ENCODE results near the gene SPAG8. TPM values are rescaled to one million over a fixed set of nuclear protein-coding genes. Genes with fewer than 3 reads are reported as not detected.
A peak's percentile ranks its signal among the peaks of the same experiment; 100 is the strongest.

Gene SPAG8
- total RNA-seq, 1 donor from 2014 or later = 2.1 TPM

DNA sequence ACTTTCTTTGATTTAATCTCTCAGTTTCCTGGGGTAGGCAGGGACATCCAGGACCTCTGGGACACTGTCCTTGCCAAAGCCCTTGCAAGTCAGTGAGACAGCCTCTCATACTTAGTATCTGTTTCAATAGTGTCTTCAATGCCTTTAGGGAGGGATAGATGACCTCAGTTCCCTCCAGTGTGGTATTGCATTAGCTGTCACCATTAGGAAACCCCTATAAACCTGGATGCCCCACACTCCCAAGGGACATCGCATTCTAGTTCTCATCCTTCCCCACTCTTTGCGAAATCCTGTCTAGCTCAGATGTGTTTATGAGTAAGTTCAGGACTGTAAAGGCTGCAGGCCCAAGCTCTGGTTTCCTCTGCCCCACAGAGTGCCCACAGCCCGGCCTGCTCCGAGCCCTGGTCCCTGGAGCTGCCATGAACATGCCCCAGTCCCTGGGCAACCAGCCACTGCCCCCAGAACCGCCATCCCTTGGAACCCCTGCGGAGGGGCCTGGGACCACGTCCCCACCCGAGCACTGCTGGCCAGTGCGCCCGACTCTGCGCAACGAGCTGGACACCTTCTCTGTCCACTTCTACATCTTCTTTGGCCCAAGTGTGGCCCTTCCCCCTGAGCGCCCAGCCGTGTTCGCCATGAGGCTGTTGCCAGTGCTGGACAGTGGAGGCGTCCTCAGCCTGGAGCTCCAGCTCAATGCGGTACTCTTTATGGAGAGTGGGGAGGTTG, 30.1 kb upstream of the SPAG8 start:
- ATAC-seq (no peak), DNase-seq (ENCODE audit: missing footprints) (no peak)
- intact Hi-C loops (cut with DNase I) = no loop called here

- ATAC-seq (no peak), DNase-seq (ENCODE audit: missing footprints) (no peak)
Measured at GRCh38 chr9:35841645-35841900, 29.5 kb upstream of the SPAG8 start.

DNA sequence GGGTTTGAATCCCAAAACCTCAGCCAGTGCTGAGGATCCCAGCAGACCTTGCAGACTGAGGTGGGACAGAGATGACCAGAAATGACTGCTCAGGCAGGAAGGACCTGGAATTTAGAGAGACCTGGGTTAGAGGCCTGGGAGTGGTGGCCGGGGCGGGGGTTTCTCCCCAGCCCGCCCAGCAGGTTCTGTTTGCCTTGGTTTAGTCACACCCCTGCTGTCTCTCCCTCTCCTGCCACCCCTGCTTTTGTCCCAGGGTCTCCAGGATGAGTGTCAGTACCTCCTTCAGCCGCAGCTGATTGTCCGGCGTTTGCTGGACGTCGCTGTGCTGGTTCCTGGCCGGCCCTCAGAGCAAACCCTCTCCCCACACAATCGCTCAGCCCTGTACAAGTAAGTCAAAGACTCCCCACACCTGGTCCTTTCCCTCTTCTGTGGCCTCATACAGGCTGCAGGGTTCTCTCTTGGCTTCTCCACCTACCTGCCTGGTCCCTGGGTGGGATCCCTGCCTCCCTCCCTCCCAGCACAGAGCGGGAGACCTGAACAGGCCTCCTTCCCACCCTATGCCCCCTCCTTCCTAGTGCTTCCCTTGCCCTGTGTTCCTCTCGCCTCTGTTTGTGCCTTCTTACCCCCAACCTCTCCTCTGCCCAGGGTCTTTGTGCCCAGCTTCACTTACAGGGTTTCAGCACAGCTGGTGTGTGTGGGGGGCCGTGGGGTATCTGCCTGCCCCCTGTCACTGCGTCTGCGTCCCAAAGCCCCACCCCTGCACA, 29.0 kb upstream of the SPAG8 start:
- intact Hi-C loops (cut with DNase I) = no loop called here
- ATAC-seq (no peak), DNase-seq (ENCODE audit: missing footprints) (no peak)

More at GRCh38 chr9:35841645-35841900, 29.5 kb upstream of the SPAG8 start:
- intact Hi-C loops (cut with DNase I) = no loop called here

GRCh38 chr9:35839926-35840325, 27.9 kb upstream of the SPAG8 start:
- DNase-seq (ENCODE audit: missing footprints) (no peak), ATAC-seq (no peak)
- intact Hi-C loops (cut with DNase I) = no loop called here

- no peak for ATAC-seq
- DNase-seq (ENCODE audit: missing footprints) = no peak
- intact Hi-C loops (cut with DNase I) = no loop called here
Measured at GRCh38 chr9:35836595-35836994, 24.5 kb upstream of the SPAG8 start.

- ATAC-seq (no peak), DNase-seq (ENCODE audit: missing footprints) (no peak)
- intact Hi-C loops (cut with DNase I) = no loop called here
Measured at GRCh38 chr9:35835766-35836165, 23.7 kb upstream of the SPAG8 start.

DNA sequence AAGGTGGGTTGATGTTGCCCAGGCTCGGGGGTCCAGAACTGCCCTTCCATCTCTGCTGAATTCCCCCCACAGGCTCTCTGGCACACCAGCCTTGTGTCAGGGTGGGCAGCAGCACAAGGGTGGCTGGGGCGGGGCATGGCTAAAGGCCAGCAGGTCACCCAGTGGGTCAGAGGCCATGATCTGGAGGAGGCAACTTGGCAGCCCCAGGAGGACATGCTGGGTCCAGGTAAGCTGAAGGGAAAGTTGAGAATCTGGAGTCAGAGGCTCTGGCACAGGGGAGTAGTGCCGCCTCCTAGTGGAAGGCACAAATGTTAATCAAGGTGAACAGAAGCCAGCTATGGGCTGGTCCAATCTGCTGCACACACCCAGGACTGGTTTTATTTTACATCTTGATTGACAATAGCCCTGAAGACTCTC, 23.2 kb upstream of the SPAG8 start:
- intact Hi-C loops (cut with DNase I) = no loop called here
- ATAC-seq = no peak
- DNase-seq (ENCODE audit: missing footprints) = no peak

GRCh38 chr9:35834260-35835215, 22.5 kb upstream of the SPAG8 start:
- DNase-seq (ENCODE audit: missing footprints) (no peak), ATAC-seq (no peak)
- intact Hi-C loops (cut with DNase I) = no loop called here

DNA sequence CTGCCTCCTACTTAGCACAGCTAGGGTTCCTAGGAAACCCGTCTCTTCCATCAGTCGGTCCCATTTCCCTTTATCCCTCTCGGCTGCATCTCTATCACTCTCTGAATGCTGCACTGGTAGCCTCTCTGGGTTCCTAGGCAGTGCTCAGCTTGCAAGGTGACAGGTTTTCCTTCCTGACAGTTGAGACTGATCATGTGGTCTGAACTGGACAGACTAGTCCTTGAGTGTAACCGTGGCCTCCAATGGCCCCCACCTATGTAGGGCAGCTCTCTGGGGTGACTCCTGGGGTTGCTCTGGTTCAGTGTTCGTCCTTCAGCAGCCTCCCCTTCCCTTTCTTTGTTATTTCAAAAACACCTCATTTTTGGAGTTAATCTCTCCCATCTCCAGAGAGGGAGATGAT, 20.8 kb upstream of the SPAG8 start:
- DNase-seq (ENCODE audit: missing footprints) = no peak

DNA sequence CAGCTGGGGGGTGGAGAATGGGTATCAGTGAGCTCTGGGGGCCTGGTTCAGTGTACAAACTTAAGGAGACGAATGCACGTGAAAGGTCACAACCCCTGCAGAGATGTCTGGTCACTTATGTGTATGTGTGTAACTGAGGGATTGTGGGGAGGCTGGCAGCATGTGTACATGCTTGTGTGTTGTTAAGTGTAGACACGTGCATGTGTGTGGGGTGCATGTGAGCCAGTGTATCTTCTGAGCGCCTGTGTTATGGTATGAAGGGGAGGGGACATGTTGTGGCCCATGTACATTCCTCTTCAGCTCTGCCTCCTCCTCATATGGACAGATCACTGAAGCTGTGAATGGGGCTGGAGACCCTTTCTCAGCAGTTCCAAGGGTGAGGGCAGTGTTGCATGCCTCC, 19.0 kb upstream of the SPAG8 start:
- ATAC-seq = no peak
- intact Hi-C loops (cut with DNase I) = no loop called here
- DNase-seq (ENCODE audit: missing footprints) = no peak

More for the DNA sequence above, 20.8 kb upstream of the SPAG8 start:
- intact Hi-C loops (cut with DNase I) = no loop called here
- ATAC-seq = no peak

GRCh38 chr9:35829764-35830096, 17.7 kb upstream of the SPAG8 start:
- ATAC-seq (no peak), DNase-seq (ENCODE audit: missing footprints) (no peak)
- intact Hi-C loops (cut with DNase I) = loop anchor here (5.0 kb wide), 2 partner anchors 97 to 172 kb away; partner anchors contain the start of genes CCDC107, CREB3, RMRP and TLN1

DNA sequence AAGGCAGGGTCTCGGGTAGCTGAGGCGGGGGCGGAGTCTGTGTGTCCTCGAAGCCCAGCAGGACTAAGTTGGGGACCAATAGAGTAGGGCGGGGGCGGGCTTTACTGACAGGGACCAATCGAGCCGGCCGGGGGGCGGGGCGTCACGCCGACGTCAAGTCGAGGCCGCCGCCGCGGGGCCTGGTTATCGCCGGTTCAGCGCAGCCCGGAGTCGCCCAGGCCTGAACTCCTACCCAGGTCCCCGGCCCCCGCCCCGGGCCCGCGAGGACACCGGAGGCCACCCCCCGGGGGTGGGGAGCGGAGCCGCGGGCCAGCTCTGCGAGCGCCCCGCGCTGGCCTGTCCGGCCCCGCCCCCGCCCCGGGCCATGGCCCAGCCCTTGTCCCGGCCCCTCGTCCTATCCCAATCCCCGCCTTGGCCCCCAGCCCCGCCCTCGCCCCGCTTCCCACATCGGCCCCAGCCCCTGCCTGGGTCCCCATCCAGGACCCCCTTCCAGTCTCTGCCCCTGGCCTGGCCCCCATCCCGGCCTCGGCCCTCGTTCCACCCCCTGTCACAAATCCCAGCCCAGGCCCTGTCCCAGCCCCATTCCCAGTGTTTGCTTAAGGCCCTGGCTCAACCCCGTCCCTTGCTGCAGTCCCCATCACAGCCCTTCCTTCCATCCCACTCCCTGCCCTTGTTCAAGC, 17.2 kb upstream of the SPAG8 start, which contains the start of gene TMEM8B:
Gene TMEM8B (plus strand): TSS at position 145 of the 680 bp plus-strand sequence. CDS start 220 bp downstream, at position 365.
- ATAC-seq = peak; percentile 92

DNA sequence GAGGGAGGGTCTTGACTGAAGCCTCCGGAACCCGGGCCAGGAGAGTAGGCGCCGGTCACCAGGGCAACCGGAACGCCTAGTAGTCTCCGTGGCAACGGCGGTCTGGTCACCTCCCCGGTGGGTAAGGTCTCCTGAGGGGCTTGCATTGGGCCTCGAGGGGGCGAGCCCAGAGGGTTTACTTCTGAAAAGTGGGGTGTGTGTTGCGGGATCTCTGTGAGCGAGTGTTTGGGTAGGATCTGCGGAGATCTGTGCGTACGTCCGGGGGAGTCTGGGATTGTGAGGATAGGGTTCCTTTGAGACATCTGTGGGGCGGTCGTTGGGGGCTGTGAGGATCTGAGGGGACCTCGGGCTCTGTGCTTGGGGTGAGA, 16.6 kb upstream of the SPAG8 start, which contains the start of gene FAM221B:
Gene FAM221B (minus strand): TSS at position 17 of the 368 bp plus-strand sequence. CDS start 2,571 bp downstream, outside the sequence.
- ATAC-seq (no peak), DNase-seq (ENCODE audit: missing footprints) (no peak)
- intact Hi-C loops (cut with DNase I) = loop anchor here (5.0 kb wide), 2 partner anchors 96 to 171 kb away; partner anchors contain the start of genes CCDC107, CREB3, RMRP and TLN1

More for the DNA sequence above, 17.2 kb upstream of the SPAG8 start, which contains the start of gene TMEM8B:
- intact Hi-C loops (cut with DNase I) = loop anchor here (5.0 kb wide), 2 partner anchors 97 to 172 kb away; partner anchors contain the start of genes CCDC107, CREB3, RMRP and TLN1
- DNase-seq (ENCODE audit: missing footprints) = peak; percentile 99

GRCh38 chr9:35827486-35827885, 15.4 kb upstream of the SPAG8 start:
- no peak for DNase-seq (ENCODE audit: missing footprints)
- intact Hi-C loops (cut with DNase I) = loop anchor here (2.0 to 5.0 kb wide), 3 partner anchors 37 to 170 kb away; partner anchors contain the start of genes CCDC107, CREB3, NPR2 and RMRP
- no peak for ATAC-seq

DNA sequence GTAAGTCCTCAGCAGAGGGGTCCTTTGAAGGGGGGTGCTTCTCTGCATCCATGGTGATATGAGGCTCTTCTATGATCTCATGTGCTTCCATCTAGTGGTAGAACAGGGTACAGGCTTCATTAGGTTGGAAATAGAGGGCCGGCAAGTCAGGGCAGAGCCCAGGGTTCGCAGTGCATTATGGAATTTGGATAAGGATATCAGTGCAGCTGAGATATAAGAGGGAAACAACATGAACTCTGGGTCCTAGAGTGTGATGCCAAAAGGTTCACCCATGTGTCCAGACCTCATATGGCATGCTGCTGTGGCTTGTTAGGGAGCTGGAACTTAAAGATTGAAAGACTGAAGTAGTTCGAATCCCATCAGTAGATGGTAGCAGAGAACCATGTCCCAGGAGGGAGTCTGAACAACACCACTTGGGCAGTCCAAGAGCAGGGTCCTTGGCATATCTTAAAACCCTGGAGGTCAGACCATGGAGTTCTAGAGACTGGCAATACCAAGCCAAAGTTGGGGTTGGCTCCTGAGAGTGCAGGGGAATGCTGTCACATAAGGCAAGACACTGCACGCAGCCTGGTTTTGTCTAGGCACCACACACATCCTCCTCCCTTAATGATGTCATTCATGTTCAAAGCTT, 14.1 kb upstream of the SPAG8 start:
- intact Hi-C loops (cut with DNase I) = loop anchor here (1.0 to 5.0 kb wide), 4 partner anchors 35 to 169 kb away; partner anchors contain the start of genes CCDC107, CREB3, NPR2 and RMRP
- no peak for DNase-seq (ENCODE audit: missing footprints)
- ATAC-seq = peak; percentile 49

DNA sequence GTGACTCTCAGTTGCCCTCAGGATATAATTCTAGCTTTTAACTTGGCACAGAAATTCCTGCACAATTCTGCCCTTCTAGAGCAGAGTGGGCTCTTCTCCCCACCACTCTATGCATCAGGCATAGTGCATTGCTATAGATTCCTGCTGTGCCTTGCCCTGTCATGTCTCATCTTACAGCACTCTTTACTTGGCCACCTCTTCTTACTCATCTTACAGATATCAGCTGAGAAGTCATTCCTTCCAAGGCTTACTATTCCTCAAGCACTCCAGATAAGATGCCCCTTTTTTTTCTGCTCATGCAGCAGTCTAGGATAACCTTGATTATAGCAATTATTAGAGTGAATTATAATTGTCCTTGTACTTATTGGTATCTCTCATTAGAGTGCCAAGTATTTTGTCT, 10.9 kb upstream of the SPAG8 start:
- intact Hi-C loops (cut with DNase I) = no loop called here
- ATAC-seq = no peak
- no peak for DNase-seq (ENCODE audit: missing footprints)

GRCh38 chr9:35820076-35820475, 8.0 kb upstream of the SPAG8 start:
- DNase-seq (ENCODE audit: missing footprints) (no peak), ATAC-seq (no peak)
- intact Hi-C loops (cut with DNase I) = no loop called here

GRCh38 chr9:35818341-35818740, 6.3 kb upstream of the SPAG8 start:
- intact Hi-C loops (cut with DNase I) = loop anchor here (10.0 kb wide), 1 partner anchor 654 kb away; the partner anchor contains the start of gene UNC13B
- ATAC-seq (no peak), DNase-seq (ENCODE audit: missing footprints) (no peak)

Data from Right ventricle myocardium inferior (tissue), 1 donor.